ENCODE data around the gene DEFB114.

- TF ChIP-seq GATA2 (IDR thresholded peaks at IDR 0.05; ENCODE audit: low read depth, low read length): no peak
- TF ChIP-seq GATA3 (IDR thresholded peaks at IDR 0.05; ENCODE audit: low read depth, low read length): no peak
Measured at GRCh38 chr6:50003139-50003538, 39.2 kb upstream of the DEFB114 start.

Measured in SH-SY5Y (cell line).